Choroid plexus epithelial cell (primary cell): Measurements from ENCODE around the gene SUMF1.

ENCODE experiments used
- DNase-seq: peaks from one replicate; pipeline ENCODE4 v3.0.0-alpha.2; 2010; ENCODE audit warnings: low read depth
- H3K4me3 ChIP-seq: 2 replicates; pipeline ENCODE4 v1.5.1; 2011; ENCODE audit warnings: low read depth, mild to moderate bottlenecking, control low read depth, low read length, moderate library complexity
- CTCF ChIP-seq: conservative IDR thresholded peaks from 2 replicates; pipeline ENCODE4 v1.5.1; 2011; ENCODE audit warnings: low read depth, mild to moderate bottlenecking, control low read depth, inconsistent platforms, low read length, moderate library complexity

SUMF1 gene

GRCh38 chr3:4355401-4356219, 111.5 kb downstream of the SUMF1 start:
- DNase-seq = no peak
- TF ChIP-seq CTCF = no peak
- H3K4me3 ChIP-seq = no peak overlapping the region

DNA sequence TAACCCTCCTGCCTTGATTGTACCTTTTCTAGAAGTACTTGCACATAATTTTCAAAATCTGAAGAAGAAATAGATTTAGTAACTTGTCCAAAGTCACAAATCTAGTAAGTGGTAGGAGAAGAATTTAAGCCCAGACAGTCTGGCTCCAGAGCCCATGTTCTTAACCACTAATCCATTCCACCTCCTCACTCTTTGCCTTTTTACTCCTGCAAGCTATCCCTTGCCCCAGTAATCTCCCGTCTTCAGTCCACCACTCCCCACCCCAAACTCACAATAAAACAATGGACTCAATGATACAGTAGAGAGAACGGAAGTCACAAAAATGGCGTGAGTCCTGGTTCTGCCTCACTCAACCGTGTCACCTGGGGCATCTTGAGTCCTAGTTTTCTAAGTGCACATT, 115.2 kb downstream of the SUMF1 start:
- TF ChIP-seq CTCF = no peak
- no peak for DNase-seq
- no peak overlapping the region for H3K4me3 ChIP-seq

DNA sequence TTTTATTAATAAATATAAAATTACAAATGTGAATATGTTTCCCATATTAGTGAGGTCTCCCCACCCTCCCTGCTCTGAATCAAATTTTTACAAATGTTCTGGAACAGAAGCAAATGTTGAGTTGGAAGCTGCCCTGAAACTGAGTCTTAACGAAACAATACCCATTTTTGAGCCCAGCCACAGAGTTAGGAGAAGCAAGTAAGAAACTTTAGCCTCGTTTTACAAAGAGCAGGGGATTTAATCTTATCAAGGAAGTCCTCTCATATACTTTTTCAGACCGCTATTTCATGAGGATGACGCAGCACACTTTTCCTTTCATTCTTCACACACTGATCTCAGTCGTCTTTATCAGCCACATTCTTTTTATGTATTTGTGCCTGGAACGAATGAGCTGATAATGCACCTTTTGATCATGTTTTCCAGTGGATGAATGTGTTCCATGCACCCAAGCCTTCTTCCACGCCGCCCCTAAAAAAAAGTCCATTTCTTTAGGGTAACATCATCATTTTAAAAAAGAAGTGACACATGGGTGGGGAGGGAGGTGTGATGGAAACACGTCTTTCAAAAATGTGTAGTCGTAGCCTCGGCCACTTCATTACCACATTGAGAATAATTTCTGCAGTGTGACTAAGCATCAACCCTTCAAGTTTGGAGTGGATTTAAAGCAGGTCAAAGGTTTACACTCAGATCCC, 115.8 kb downstream of the SUMF1 start:
- TF ChIP-seq CTCF = no peak
- no peak overlapping the region for H3K4me3 ChIP-seq
- DNase-seq = no peak

- H3K4me3 ChIP-seq = no peak overlapping the region
- peak; percentile 83 for DNase-seq
- TF ChIP-seq CTCF = peak; percentile 74
Observed at GRCh38 chr3:4350789-4351163, 116.3 kb downstream of the SUMF1 start.

DNA sequence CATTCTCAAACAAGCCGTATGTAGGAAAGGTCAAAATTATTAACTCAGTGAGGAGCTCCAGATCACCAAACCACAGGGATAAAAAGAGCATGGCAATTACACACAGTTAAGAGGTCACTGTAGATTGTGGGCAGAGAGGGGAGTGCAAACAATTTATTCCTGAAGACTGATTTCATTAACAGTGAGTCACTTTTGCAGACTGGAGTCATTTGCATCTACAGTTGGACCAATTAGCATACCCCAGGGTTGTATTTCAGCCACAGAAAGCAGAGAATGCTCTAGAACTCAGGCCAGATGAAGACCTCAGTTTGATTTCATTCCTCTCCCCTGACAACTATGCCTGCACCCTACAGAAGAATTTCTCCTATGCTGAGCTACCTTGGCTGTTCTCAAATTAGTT, 123.8 kb downstream of the SUMF1 start:
- H3K4me3 ChIP-seq = no peak overlapping the region
- no peak for TF ChIP-seq CTCF
- DNase-seq = peak; percentile 31

- no peak for TF ChIP-seq CTCF
- H3K4me3 ChIP-seq = no peak overlapping the region
- DNase-seq = no peak
Observed at GRCh38 chr3:4341336-4341675, 125.8 kb downstream of the SUMF1 start.
